BLaER1 treated with 17β-estradiol and CSF1 and Interleukin-3, amounts not matched to agents 10 nM and 100 nM (cell line): ENCODE data around the gene TMEM14C.
"Not testable (repeated sequence)": the region's sequence is repeated elsewhere in the genome, so short reads cannot be mapped to it uniquely, and the experiment has no call there.

ENCODE experiments used
- H3K27ac ChIP-seq, 11 experiments: shearing (Covaris generic); formaldehyde crosslinking; 2 replicates each; pipeline ENCODE4 v1.8.1; 2022
- H3K27me3 ChIP-seq, 11 experiments: shearing (Covaris generic); formaldehyde crosslinking; 2 replicates each; pipeline ENCODE4 v1.8.1; 2022
- H3K36me3 ChIP-seq, 11 experiments: shearing (Covaris generic); formaldehyde crosslinking; 2 replicates each; pipeline ENCODE4 v1.8.1; 2022
- H3K4me1 ChIP-seq, 10 experiments: shearing (Covaris generic); formaldehyde crosslinking; 2 replicates each; pipeline ENCODE4 v1.8.1; 2022
- H3K4me2 ChIP-seq, 11 experiments: shearing (Covaris generic); formaldehyde crosslinking; 2 replicates each; pipeline ENCODE4 v1.8.1; 2022
- H3K4me3 ChIP-seq, 10 experiments: shearing (Covaris generic); formaldehyde crosslinking; 2 replicates each; pipeline ENCODE4 v1.8.1; 2022
- H3K9ac ChIP-seq, 11 experiments: shearing (Covaris generic); formaldehyde crosslinking; 2 replicates each; pipeline ENCODE4 v1.8.1; 2022
- H3K9me3 ChIP-seq, 11 experiments: shearing (Covaris generic); formaldehyde crosslinking; replicated peaks in 1 of 11; 2 replicates each; pipeline ENCODE4 v1.8.1; 2022
- H4K20me1 ChIP-seq, 11 experiments: shearing (Covaris generic); formaldehyde crosslinking; 2 replicates each; pipeline ENCODE4 v1.8.1; 2022
- Cebpa-rat ChIP-seq, 11 experiments: shearing (Covaris generic); IDR thresholded peaks; 2 replicates each; pipeline ENCODE4 v1.8.1; 2022

The TMEM14C gene

GRCh38 chr6:10745116-10745515 is 22.2 kb downstream of the TMEM14C start:
- Histone ChIP-seq H3K9ac (no peak overlapping the region), H3K27me3 (no peaks in the 10 kb centered on the region), H3K36me3 (peaks cover 3 to 25% (median 13%) of the 10 kb centered on the region in 11 experiments; a peak in 16 of 22 replicates), H3K4me2 (no peak overlapping the region), H3K4me3 (no peak overlapping the region), H3K4me1 (peaks cover 27 to 32% (median 31%) of the 10 kb centered on the region in 10 experiments), H3K27ac (no peak overlapping the region), H3K9me3 (peaks cover 0 to 9% (median 3%) of the 10 kb centered on the region in 11 experiments; a peak in 3 of 22 replicates), H4K20me1 (peaks cover 0 to 12% (median 0%) of the 10 kb centered on the region in 11 experiments; a peak in 4 of 22 replicates)
- no peak for TF ChIP-seq Cebpa-rat (IDR thresholded peaks at IDR 0.05)

- no peak for TF ChIP-seq Cebpa-rat (IDR thresholded peaks at IDR 0.05)
- peaks cover 0 to 20% (median 0%) of the 10 kb centered on the region in 11 experiments; a peak in 10 of 22 replicates for H4K20me1 ChIP-seq
- no peaks in the 10 kb centered on the region for H3K9me3 ChIP-seq
- H3K4me2 ChIP-seq = peak overlapping the region; percentile 83 to 96 (median 89)
- no peaks in the 10 kb centered on the region for H3K27me3 ChIP-seq
- peak overlapping the region; percentile 82 to 91 (median 87) for H3K9ac ChIP-seq
- H3K36me3 ChIP-seq = peaks cover 18 to 35% (median 28%) of the 10 kb centered on the region in 11 experiments
- peaks cover 28 to 37% (median 32%) of the 10 kb centered on the region in 10 experiments for H3K4me1 ChIP-seq
- H3K4me3 ChIP-seq = peak overlapping the region; percentile 71 to 90 (median 80)
- H3K27ac ChIP-seq = peak overlapping the region in 10 of 11 experiments; percentile 6 to 87 (median 82); a peak in 18 of 22 replicates
These were observed 24.0 kb downstream of the TMEM14C start for GRCh38 chr6:10746915-10747250.

- Histone ChIP-seq H3K4me2 (peak within 1 kb of the TSS; percentile 83 to 98 (median 96)), H3K9me3 (no peaks in the 10 kb centered on the region), H3K9ac (peak within 1 kb of the TSS; percentile 82 to 91 (median 87)), H3K36me3 (peaks cover 23 to 36% (median 33%) of the 10 kb centered on the region in 11 experiments), H3K27me3 (no peaks in the 10 kb centered on the region), H3K27ac (peak within 1 kb of the TSS; percentile 71 to 87 (median 82); a peak in 21 of 22 replicates), H4K20me1 (peaks cover 0 to 21% (median 2%) of the 10 kb centered on the region in 11 experiments; a peak in 11 of 22 replicates), H3K4me3 (peak within 1 kb of the TSS; percentile 71 to 90 (median 80)), H3K4me1 (peaks cover 28 to 37% (median 32%) of the 10 kb centered on the region in 10 experiments)
- TF ChIP-seq Cebpa-rat (IDR thresholded peaks at IDR 0.05) = peak in 1 of 11 experiments; percentile 33; a peak in 1 of 22 replicates
These were observed 24.5 kb downstream of the TMEM14C start, which contains the start of gene TMEM14B for GRCh38 chr6:10747251-10747972. TSS of gene TMEM14B (plus strand) at chr6:10747805. CDS start at chr6:10749246, 1,441 bp downstream.

GRCh38 chr6:10749734-10750133 is 26.9 kb downstream of the TMEM14C start:
- H3K4me1 ChIP-seq = peaks cover 28 to 37% (median 32%) of the 10 kb centered on the region in 10 experiments
- no peaks in the 10 kb centered on the region for H3K27me3 ChIP-seq
- H3K36me3 ChIP-seq = peaks cover 47 to 60% (median 56%) of the 10 kb centered on the region in 11 experiments
- H3K4me3 ChIP-seq = peak overlapping the region in 1 of 10 experiments; percentile 11; a peak in 1 of 20 replicates
- H3K27ac ChIP-seq = no peak overlapping the region
- peak overlapping the region in 5 of 11 experiments; percentile 2 to 88 (median 4); a peak in 5 of 22 replicates for H3K9ac ChIP-seq
- H3K4me2 ChIP-seq = peak overlapping the region; percentile 77 to 98 (median 96)
- no peak for TF ChIP-seq Cebpa-rat (IDR thresholded peaks at IDR 0.05)
- peaks cover 7 to 37% (median 21%) of the 10 kb centered on the region in 11 experiments; a peak in 13 of 22 replicates for H4K20me1 ChIP-seq
- no peaks in the 10 kb centered on the region for H3K9me3 ChIP-seq

GRCh38 chr6:10750568-10750967 is 27.7 kb downstream of the TMEM14C start:
- not testable (repeated sequence) for H3K4me3 ChIP-seq, H3K9me3 ChIP-seq, H3K4me2 ChIP-seq, H3K27ac ChIP-seq, H3K27me3 ChIP-seq, H3K9ac ChIP-seq
- H3K4me1 ChIP-seq = peaks cover 28 to 37% (median 32%) of the 10 kb centered on the region in 10 experiments
- H3K36me3 ChIP-seq = peaks cover 55 to 68% (median 64%) of the 10 kb centered on the region in 11 experiments
- peaks cover 7 to 40% (median 26%) of the 10 kb centered on the region in 11 experiments; a peak in 14 of 22 replicates for H4K20me1 ChIP-seq

GRCh38 chr6:10751757-10752156 is 28.9 kb downstream of the TMEM14C start:
- not testable (repeated sequence) for H3K27ac ChIP-seq, H3K4me2 ChIP-seq, H3K27me3 ChIP-seq, H3K9me3 ChIP-seq, H3K9ac ChIP-seq, H3K4me3 ChIP-seq
- Histone ChIP-seq H3K36me3 (peaks cover 66 to 79% (median 75%) of the 10 kb centered on the region in 11 experiments), H3K4me1 (peaks cover 25 to 32% (median 27%) of the 10 kb centered on the region in 10 experiments), H4K20me1 (peaks cover 7 to 47% (median 28%) of the 10 kb centered on the region in 11 experiments; a peak in 14 of 22 replicates)

- H3K9ac ChIP-seq = no peak overlapping the region
- no peak for TF ChIP-seq Cebpa-rat (IDR thresholded peaks at IDR 0.05)
- peaks cover 0 to 4% (median 0%) of the 10 kb centered on the region in 10 experiments; a peak in 2 of 20 replicates for H3K4me1 ChIP-seq
- no peak overlapping the region for H3K27ac ChIP-seq
- H3K36me3 ChIP-seq = peaks cover 83 to 99% (median 93%) of the 10 kb centered on the region in 11 experiments
- no peaks in the 10 kb centered on the region for H3K27me3 ChIP-seq
- no peaks in the 10 kb centered on the region for H3K9me3 ChIP-seq
- H4K20me1 ChIP-seq = peaks cover 11 to 42% (median 30%) of the 10 kb centered on the region in 11 experiments; a peak in 14 of 22 replicates
- H3K4me2 ChIP-seq = no peak overlapping the region
- no peak overlapping the region for H3K4me3 ChIP-seq
These were observed 33.2 kb downstream of the TMEM14C start for GRCh38 chr6:10756085-10756484.

GRCh38 chr6:10759312-10759839 is 36.5 kb downstream of the TMEM14C start:
- peak overlapping the region in 1 of 11 experiments; percentile 39; a peak in 1 of 22 replicates for H3K9ac ChIP-seq
- peaks cover 0 to 10% (median 0%) of the 10 kb centered on the region in 10 experiments; a peak in 2 of 20 replicates for H3K4me1 ChIP-seq
- H3K9me3 ChIP-seq = no peaks in the 10 kb centered on the region
- no peaks in the 10 kb centered on the region for H3K27me3 ChIP-seq
- H3K36me3 ChIP-seq = peaks cover 57 to 94% (median 75%) of the 10 kb centered on the region in 11 experiments
- peak overlapping the region in 4 of 11 experiments; percentile 35 to 80 (median 56); a peak in 7 of 22 replicates for H3K27ac ChIP-seq
- TF ChIP-seq Cebpa-rat (IDR thresholded peaks at IDR 0.05) = no peak
- no peak overlapping the region for H3K4me3 ChIP-seq
- no peak overlapping the region for H3K4me2 ChIP-seq
- H4K20me1 ChIP-seq = peaks cover 6 to 22% (median 13%) of the 10 kb centered on the region in 11 experiments; a peak in 13 of 22 replicates
